ENCODE data around the gene BLTP2. TPM values are rescaled to one million over a fixed set of nuclear protein-coding genes. Genes with fewer than 3 reads are reported as not detected.

The BLTP2 gene
- 220 and 225 TPM in 2 replicates for total RNA-seq

DNA sequence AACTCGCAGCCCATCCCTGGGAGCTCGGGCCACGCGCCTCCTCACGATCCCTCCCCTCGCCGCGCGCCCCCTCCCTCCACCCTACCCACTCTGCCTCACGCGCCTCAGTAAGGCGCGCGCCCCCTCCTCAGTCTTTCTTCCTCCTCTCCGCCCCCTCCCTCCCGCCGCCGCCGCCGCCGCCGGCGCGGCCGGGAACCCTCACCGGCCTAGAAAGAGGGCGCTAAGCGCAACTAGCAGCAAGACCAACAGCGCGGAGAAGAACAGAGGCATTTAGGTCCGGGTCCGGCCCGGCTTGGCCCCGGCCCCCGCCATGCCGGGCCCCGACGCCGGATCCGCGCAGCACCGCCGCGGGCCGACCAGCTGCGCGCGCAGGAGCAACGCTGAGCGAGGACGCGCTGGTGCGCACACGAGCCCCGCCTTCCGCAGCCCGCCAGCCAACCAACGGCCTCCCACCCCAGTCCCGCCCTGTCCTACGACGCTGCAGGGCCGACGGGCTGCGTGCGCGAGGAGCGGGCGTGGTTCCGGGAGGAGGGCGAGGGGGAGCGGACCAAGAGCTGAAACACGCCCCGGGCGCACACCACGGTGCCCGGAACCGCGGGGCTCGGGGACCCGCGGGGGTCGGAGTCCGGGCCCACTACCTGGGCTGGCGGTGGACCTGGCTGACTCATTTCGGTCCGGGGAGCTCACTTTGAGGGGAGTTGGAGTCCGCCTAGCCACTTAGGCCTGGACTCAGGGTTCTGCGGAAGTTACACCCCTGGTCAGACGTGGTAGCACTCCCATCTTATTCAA is at the start of gene BLTP2:
BLTP2 (minus strand) TSS at position 372 of the 789 bp plus-strand sequence; CDS start at position 270, 102 bp downstream.
- H3K4me1 Mint-ChIP-seq = peaks cover 36% of the 10 kb centered on the region
- H3K27me3 Mint-ChIP-seq = no peaks in the 10 kb centered on the region
- DNase-seq = peak; percentile 99
- intact Hi-C loops (cut with micrococcal nuclease) = loop anchor here (1.0 to 10.0 kb wide), 6 partner anchors 16 to 470 kb away; partner anchors contain the start of genes PROCA1, RPL23A, SDF2 and SPAG5
- peak within 1 kb of the TSS; percentile 91 for H3K27ac Mint-ChIP-seq
- peak within 1 kb of the TSS; percentile 93 for H3K4me3 Mint-ChIP-seq
- peaks cover 52% of the 10 kb centered on the region for H3K36me3 Mint-ChIP-seq (ENCODE audit: low read depth)
- no peaks in the 10 kb centered on the region for H3K9me3 Mint-ChIP-seq

DNA sequence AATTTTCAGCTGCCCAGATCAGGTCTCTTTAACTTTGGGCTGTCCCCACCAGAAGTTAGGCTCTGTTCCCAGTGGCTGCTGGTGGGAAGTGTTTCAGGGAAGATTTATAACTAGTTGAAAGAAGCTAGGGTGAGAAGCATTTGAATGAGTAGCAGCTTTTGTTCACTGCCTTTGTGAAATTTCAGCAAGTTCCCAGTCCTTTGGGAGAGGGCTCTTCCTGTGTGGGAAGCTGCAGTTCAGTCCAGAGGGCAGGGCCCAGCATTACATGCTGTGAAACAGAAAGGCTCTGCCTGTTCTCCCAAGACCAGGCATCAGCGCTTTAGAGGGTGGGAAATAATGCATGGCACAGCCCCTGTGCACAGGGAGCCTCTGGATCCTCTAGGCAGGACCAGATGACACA is 48.9 kb upstream of the BLTP2 start:
- H3K36me3 Mint-ChIP-seq (ENCODE audit: low read depth) = peaks cover 70% of the 10 kb centered on the region
- intact Hi-C loops (cut with micrococcal nuclease) = no loop called here
- H3K9me3 Mint-ChIP-seq = no peaks in the 10 kb centered on the region
- H3K4me3 Mint-ChIP-seq = no peak overlapping the region
- H3K27ac Mint-ChIP-seq = no peak overlapping the region
- peaks cover 3% of the 10 kb centered on the region for H3K4me1 Mint-ChIP-seq
- no peaks in the 10 kb centered on the region for H3K27me3 Mint-ChIP-seq
- DNase-seq = no peak

DNA sequence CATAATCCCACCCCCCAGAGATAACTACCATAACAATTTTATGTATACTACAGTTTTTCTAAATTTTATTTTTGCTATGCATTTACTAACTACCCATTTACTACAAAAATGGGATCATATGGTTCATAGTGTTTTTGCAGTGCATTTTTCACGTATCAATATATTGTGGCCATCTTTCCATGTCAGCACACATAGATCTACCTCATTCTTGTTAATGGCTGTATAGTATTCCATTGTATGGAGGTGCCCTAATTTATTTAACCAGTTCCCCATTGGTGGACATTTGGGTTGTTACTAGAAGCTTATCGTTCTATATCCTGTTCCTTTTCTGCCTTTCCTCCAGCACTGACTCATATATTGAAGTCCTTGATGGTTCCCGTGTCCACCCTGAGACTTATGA is 44.1 kb upstream of the BLTP2 start:
- no peaks in the 10 kb centered on the region for H3K9me3 Mint-ChIP-seq
- peaks cover 70% of the 10 kb centered on the region for H3K36me3 Mint-ChIP-seq (ENCODE audit: low read depth)
- intact Hi-C loops (cut with micrococcal nuclease) = no loop called here
- no peak for DNase-seq
- no peaks in the 10 kb centered on the region for H3K4me1 Mint-ChIP-seq
- no peaks in the 10 kb centered on the region for H3K27me3 Mint-ChIP-seq
- no peak overlapping the region for H3K27ac Mint-ChIP-seq
- no peak overlapping the region for H3K4me3 Mint-ChIP-seq

DNA sequence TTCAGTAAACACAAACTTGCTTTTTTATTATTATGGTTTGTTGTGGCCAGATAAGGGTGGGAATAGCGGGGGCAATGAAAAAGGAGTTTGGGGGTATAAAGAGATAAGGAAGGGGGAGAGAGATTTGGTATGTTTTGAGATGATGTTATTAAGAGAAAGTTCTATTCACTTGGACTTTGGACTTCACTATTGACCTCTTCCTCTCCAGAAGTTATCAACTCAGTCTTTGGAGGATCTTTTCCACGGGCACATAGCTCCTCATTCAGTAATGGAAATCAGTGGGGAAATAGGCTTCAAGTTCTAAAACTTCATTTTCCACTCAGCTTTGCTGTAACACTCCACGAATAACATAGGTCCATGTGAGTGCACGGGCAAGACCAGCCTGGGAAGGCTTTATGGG is 43.5 kb upstream of the BLTP2 start:
- Mint-ChIP-seq H3K27me3 (no peaks in the 10 kb centered on the region), H3K4me1 (no peaks in the 10 kb centered on the region), H3K27ac (no peak overlapping the region), H3K36me3 (ENCODE audit: low read depth) (peaks cover 68% of the 10 kb centered on the region), H3K4me3 (no peak overlapping the region), H3K9me3 (no peaks in the 10 kb centered on the region)
- intact Hi-C loops (cut with micrococcal nuclease) = no loop called here
- DNase-seq = no peak

DNA sequence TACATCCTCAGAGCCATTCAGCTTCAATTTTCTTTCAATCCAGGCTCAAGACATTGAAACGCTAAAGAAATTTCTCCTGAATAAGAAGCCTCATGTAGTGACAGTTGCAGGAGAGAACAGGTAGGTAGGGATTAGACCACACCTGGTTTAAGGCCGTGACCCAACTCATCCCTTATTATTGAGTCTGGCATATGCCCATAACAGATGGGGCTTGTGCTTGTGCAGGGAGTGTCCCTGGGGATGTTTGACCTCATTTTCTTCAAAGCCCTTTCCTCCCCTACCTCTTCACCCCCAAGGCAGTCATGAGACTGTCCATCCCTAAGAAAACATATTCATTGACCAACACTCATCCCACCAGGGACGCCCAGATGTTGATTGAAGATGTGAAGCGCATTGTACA is 41.3 kb upstream of the BLTP2 start:
- H3K4me3 Mint-ChIP-seq = no peak overlapping the region
- peaks cover 78% of the 10 kb centered on the region for H3K36me3 Mint-ChIP-seq (ENCODE audit: low read depth)
- no peaks in the 10 kb centered on the region for H3K9me3 Mint-ChIP-seq
- DNase-seq = no peak
- H3K4me1 Mint-ChIP-seq = no peaks in the 10 kb centered on the region
- no peak overlapping the region for H3K27ac Mint-ChIP-seq
- intact Hi-C loops (cut with micrococcal nuclease) = no loop called here
- no peaks in the 10 kb centered on the region for H3K27me3 Mint-ChIP-seq

DNA sequence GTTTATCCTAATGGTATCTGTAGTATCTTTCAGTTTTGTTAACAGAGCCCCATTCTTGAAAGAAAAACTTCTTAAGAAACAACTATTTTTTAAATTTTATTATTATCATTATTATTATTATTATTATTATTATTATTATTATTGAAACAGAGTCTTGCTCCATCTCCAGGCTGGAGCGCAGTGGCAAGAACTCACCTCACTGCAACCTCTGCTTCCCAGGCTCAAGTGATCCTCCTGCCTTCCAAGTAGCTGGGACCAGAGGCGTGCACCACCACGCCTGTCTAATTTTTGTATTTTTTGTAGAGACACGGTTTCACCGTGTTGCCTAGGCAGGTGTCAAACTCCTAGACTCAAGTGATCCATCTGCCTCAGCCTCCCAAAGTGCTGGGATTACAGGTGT is 40.4 kb upstream of the BLTP2 start:
- no peaks in the 10 kb centered on the region for H3K9me3 Mint-ChIP-seq
- no peaks in the 10 kb centered on the region for H3K4me1 Mint-ChIP-seq
- intact Hi-C loops (cut with micrococcal nuclease) = no loop called here
- H3K27ac Mint-ChIP-seq = no peak overlapping the region
- no peaks in the 10 kb centered on the region for H3K27me3 Mint-ChIP-seq
- no peak for DNase-seq
- no peak overlapping the region for H3K4me3 Mint-ChIP-seq
- peaks cover 81% of the 10 kb centered on the region for H3K36me3 Mint-ChIP-seq (ENCODE audit: low read depth)

DNA sequence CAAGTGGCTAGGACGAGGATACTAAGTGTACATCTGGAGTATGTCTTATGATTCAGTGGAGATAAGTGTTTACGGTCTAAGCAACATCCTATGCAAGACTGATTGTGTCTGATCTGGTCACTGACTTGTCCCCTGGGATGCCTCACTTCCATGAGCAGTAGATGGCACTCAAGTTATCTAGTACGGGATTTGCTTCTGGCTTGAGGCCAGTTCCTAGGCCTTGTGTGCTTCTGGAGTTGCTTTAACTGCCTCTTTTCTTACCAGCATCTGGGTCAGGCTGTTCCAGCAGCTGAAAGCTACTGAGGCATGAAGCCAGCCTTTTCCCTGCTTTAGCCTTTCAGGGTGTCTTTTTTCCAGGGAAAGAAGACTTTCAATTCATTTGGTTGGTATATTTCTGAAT is 40.0 kb upstream of the BLTP2 start:
- Mint-ChIP-seq H3K27me3 (no peaks in the 10 kb centered on the region), H3K4me1 (no peaks in the 10 kb centered on the region), H3K27ac (no peak overlapping the region), H3K36me3 (ENCODE audit: low read depth) (peaks cover 79% of the 10 kb centered on the region), H3K4me3 (no peak overlapping the region), H3K9me3 (no peaks in the 10 kb centered on the region)
- intact Hi-C loops (cut with micrococcal nuclease) = no loop called here
- no peak for DNase-seq

DNA sequence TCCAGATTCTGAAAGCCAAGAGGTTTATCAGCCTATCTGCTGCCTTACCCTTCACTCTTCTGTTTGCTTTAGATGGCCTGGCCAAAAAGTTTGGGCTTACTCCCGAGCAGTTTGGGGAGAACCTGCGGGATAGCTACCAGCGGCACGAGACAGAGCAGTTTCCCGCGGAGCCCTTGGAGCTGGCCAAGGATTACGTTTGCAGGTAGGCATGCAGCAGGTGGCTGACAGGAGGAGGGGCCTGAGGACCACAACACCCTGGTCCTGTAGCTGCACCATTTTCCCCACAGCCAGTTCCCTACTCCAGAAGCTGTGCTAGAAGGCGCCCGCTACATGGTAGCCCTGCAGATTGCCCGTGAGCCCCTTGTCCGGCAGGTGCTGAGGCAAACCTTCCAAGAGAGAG is 37.7 kb upstream of the BLTP2 start:
- H3K9me3 Mint-ChIP-seq = no peaks in the 10 kb centered on the region
- no peak overlapping the region for H3K27ac Mint-ChIP-seq
- DNase-seq = no peak
- intact Hi-C loops (cut with micrococcal nuclease) = no loop called here
- H3K4me3 Mint-ChIP-seq = no peak overlapping the region
- no peaks in the 10 kb centered on the region for H3K27me3 Mint-ChIP-seq
- H3K36me3 Mint-ChIP-seq (ENCODE audit: low read depth) = peaks cover 69% of the 10 kb centered on the region
- H3K4me1 Mint-ChIP-seq = no peaks in the 10 kb centered on the region

DNA sequence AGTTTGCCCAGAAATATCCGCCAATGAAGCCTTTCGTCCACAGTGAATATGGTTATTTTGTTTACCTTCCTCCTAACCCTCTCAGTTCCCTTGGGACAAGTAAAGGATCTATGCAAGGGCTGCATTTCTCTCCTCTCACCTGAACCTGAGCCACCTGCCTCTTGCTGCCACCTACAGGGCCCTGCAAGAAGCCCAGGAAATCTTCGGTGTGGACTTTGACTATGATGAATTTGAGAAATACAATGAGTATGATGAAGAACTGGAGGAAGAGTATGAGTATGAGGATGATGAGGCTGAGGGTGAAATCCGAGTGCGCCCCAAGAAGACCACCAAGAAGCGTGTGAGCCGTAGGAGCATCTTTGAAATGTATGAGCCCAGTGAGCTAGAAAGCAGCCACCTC is 31.0 kb upstream of the BLTP2 start:
- Mint-ChIP-seq H3K36me3 (ENCODE audit: low read depth) (peaks cover 73% of the 10 kb centered on the region), H3K27me3 (no peaks in the 10 kb centered on the region), H3K27ac (no peak overlapping the region), H3K4me1 (no peaks in the 10 kb centered on the region), H3K9me3 (no peaks in the 10 kb centered on the region), H3K4me3 (no peak overlapping the region)
- intact Hi-C loops (cut with micrococcal nuclease) = no loop called here
- DNase-seq = peak; percentile 66

DNA sequence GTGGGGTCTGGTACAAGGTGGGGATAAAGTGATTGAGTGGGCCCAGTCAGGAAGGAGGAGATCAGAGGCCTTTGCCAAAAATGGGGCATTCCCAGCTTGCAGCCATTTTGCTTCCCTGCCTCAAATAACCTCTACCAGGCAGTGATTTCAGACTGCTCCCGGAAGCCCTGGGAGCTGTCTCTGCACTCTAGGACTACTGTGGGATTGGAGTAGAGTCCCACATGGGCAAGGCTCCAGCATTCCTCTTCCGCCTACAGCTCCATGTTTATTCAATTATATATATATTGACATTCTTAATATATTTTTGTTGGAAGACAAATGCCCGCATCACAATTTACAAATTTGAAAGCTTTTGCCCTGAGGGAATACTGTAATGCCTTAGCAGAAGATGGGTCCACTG is 30.5 kb upstream of the BLTP2 start:
- Mint-ChIP-seq H3K36me3 (ENCODE audit: low read depth) (peaks cover 72% of the 10 kb centered on the region), H3K4me1 (no peaks in the 10 kb centered on the region), H3K4me3 (no peak overlapping the region), H3K9me3 (no peaks in the 10 kb centered on the region), H3K27me3 (no peaks in the 10 kb centered on the region), H3K27ac (no peak overlapping the region)
- no peak for DNase-seq
- intact Hi-C loops (cut with micrococcal nuclease) = no loop called here

DNA sequence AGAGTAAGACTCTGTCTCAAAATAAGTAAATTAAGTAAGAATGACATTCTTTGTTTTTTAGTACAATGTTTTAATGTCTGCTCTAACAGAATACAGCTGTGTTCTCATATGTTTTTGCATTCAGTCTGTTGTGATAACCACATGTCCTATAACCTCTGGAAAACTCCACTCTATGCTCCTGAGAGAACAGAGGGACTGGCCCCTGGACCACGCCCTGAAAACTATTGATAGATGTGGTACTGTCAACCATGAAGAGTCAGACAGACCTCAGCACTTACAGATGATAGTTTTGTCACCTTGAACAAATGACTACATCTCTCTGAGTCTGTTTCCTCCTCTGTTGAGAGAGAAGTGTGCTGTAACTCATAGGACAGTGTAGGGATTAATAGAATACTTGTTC is 25.0 kb upstream of the BLTP2 start:
- H3K9me3 Mint-ChIP-seq = no peaks in the 10 kb centered on the region

DNA sequence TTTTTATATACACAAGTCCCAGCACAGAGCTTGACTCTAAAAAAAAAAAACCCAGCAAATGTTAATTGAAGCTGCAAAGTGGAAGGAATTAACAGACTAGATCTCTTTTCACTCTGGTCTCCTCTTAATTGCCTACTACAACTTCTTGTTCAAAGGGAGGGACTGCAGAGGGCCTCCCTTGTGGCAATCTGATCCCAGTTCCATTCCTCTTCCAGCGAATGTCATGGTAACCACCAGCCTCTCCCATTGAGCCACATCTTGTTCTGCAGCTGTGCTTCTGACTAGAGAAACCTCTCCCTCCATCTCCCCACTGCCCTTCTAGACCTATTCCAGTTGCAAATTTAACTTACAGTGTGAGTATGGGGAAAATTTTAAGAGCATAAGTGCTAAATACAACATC is 22.9 kb upstream of the BLTP2 start:
- peaks cover 38% of the 10 kb centered on the region for H3K4me1 Mint-ChIP-seq
- H3K27ac Mint-ChIP-seq = no peak overlapping the region
- H3K27me3 Mint-ChIP-seq = no peaks in the 10 kb centered on the region
- intact Hi-C loops (cut with micrococcal nuclease) = no loop called here
- H3K4me3 Mint-ChIP-seq = no peak overlapping the region
- H3K36me3 Mint-ChIP-seq (ENCODE audit: low read depth) = peaks cover 59% of the 10 kb centered on the region
- DNase-seq = no peak
- no peaks in the 10 kb centered on the region for H3K9me3 Mint-ChIP-seq

More for the DNA sequence above, 25.0 kb upstream of the BLTP2 start:
- DNase-seq = no peak
- H3K27me3 Mint-ChIP-seq = no peaks in the 10 kb centered on the region
- peaks cover 20% of the 10 kb centered on the region for H3K4me1 Mint-ChIP-seq
- no peak overlapping the region for H3K27ac Mint-ChIP-seq
- intact Hi-C loops (cut with micrococcal nuclease) = no loop called here
- H3K4me3 Mint-ChIP-seq = no peak overlapping the region
- H3K36me3 Mint-ChIP-seq (ENCODE audit: low read depth) = peaks cover 63% of the 10 kb centered on the region

DNA sequence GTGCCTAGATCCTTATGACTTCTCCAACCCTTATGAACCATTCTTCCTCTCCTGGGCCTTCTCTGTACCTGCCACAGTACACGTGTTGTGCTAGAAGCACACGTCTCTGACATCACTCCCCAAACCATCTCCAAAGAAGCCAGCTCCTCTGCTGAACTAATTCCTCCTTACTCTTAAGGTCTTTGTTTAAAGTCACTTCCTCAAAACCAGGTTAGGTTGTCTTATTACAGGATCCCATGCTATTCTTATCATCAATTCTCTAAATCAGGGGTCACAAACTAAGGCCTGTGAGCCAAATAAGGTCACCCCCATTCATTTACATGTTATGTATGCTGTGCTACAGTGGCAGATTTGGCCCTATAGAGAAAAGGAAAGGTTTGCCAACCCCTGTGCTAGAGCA is 21.0 kb upstream of the BLTP2 start:
- Mint-ChIP-seq H3K27me3 (no peaks in the 10 kb centered on the region), H3K4me1 (peaks cover 44% of the 10 kb centered on the region), H3K4me3 (no peak overlapping the region), H3K9me3 (no peaks in the 10 kb centered on the region), H3K36me3 (ENCODE audit: low read depth) (peaks cover 51% of the 10 kb centered on the region), H3K27ac (no peak overlapping the region)
- intact Hi-C loops (cut with micrococcal nuclease) = no loop called here
- no peak for DNase-seq

DNA sequence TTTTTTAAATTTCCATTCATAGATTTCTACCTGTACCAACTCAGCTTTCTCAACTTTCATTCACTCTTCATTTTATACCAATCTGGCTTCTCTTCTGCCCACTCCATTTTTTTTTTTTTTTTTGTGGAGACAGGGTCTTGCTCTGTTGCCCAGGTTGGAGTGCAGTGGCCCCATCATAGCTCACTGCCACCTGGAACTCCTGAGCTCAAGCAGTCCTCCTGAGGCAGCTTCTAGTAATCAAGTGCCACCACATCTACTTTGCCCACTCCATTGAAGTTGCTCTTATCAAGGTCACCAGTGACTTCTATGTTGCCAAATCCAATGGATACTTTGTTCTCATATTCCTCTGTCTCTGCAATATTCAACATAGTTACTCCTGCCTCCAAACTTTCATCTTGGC is 18.8 kb upstream of the BLTP2 start:
- Mint-ChIP-seq H3K36me3 (ENCODE audit: low read depth) (peaks cover 54% of the 10 kb centered on the region), H3K27ac (peak overlapping the region; percentile 97), H3K27me3 (no peaks in the 10 kb centered on the region), H3K9me3 (no peaks in the 10 kb centered on the region), H3K4me1 (peaks cover 51% of the 10 kb centered on the region), H3K4me3 (peak overlapping the region; percentile 99)
- DNase-seq = no peak
- intact Hi-C loops (cut with micrococcal nuclease) = loop anchor here (2.0 to 5.0 kb wide), 2 partner anchors 49 to 65 kb away; partner anchors contain the start of genes PROCA1 and SPAG5

DNA sequence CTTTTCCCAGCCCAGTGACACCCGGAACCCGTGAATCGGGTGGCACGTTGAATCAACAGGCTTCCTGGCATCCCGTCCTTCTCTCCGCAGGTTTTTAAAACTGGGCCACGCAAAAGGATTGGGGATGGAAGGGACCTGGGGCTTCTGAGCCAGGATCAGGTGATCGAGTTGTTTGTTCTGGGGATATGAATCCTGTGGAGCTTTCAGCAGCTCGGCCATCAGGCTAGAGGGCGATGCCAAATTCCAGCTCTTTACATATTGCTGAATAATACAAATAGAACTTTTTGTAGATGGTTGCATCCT is 17.5 kb upstream of the BLTP2 start:
- Mint-ChIP-seq H3K27ac (peak overlapping the region; percentile 97), H3K4me1 (peaks cover 44% of the 10 kb centered on the region), H3K27me3 (no peaks in the 10 kb centered on the region), H3K4me3 (peak overlapping the region; percentile 99), H3K36me3 (ENCODE audit: low read depth) (peaks cover 58% of the 10 kb centered on the region), H3K9me3 (no peaks in the 10 kb centered on the region)
- no peak for DNase-seq
- intact Hi-C loops (cut with micrococcal nuclease) = loop anchor here (2.0 to 5.0 kb wide), 2 partner anchors 50 to 64 kb away; partner anchors contain the start of genes PROCA1 and SPAG5

Data from activated CD4-positive, alpha-beta T cell treated with anti-CD3 and anti-CD28 coated beads, Interleukin-2, amount 10 ng/mL, durations not matched to agents 24 days and 14 days (primary cell).